NCI-H82 (cell line): ENCODE measurements around the gene KIN.
"Not testable (repeated sequence)": the region's sequence is repeated elsewhere in the genome, so short reads cannot be mapped to it uniquely, and the experiment has no call there.

Source experiments
- DNase-seq: peaks from one replicate; lab custom pipeline; 2025; lab: John Stamatoyannopoulos, UW

Gene KIN

DNA sequence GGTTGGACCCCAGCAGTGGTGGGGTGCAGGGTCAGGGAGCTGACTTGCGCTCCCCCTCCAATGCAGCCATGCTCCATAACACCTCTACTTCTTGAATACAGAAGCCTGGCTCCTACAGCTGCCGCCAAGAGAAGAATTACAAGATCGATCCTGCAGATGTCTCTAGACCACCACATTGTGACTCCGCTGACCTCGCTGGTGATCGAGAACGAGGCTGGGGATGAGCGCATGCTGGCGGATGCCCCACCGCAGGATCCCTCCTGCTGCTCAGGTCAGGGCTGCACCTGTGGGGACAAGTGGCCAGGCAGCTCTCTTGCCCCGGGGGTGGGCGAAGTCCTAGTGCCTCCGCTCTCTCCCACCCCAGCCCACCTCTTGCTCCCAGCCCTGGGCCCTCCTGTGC is 53.0 kb downstream of the KIN start:
- no peak for DNase-seq

DNA sequence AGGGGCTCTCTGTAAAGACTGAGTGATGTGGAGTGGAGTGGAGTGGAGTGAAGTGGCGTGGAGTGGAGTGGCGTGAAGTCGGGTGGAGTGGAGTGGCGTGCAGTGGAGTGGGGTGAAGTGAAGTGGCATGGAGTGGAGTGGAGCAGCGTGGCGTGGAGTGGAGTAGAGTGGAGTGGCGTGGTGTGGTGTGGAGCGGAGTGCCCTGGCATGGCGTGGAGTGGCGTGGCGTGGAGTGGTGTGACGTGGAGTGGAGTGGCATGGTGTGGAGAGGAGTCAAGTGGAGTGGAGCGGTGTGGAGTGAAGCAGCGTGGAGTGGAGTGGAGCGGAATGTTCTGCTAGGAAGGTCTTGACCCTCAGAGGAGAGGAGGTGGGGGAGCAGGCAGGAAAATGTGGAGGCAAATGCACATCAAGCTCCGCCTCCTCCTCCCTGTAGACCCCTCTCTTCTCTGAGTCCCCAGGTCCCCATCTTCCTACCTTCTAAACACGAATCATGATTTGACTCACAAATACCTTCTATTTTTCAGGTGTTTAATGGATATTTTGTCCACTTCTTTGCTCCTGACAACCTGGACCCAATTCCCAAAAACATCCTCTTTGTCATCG is 64.8 kb downstream of the KIN start:
- DNase-seq, result no peak

DNA sequence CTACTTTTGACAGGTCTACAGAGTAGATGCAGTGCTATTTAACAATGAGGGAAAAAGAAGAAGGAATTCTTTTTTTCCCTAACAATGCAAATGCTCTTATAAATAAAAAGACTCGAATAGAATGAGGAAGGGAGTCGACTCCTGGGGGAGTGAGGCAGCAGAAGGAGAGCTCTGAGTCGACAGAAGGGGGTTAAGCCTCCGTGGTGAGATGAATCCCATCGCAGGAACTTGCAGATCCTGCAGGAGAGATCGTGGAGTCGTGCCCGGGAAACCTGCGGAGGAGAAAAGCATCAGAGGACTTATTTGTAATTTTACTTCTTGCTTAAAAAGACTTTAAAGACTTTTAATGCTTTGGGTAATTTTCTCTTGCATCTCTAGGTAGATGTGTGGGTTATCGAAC is 67.3 kb downstream of the KIN start:
- no peak for DNase-seq

DNA sequence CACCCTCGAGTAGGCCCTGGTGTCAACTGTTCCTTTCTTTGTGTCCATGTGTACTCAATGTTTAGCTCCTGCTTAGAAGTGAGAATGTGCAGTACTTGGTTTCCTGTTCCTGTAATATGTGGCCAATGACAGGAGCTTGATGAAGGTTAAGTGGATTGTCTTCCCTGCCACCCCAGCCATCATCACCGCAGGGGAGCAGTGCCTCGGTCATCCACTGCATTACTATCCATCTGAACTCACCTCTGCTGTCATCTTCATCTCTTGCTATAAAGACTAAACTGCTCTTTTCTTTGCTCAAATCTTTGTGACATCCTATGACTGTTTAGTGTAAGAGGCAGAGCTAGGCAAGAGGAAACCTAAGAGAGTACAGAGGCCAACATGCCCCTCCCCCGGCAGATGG is 69.1 kb downstream of the KIN start:
- no peak for DNase-seq

DNA sequence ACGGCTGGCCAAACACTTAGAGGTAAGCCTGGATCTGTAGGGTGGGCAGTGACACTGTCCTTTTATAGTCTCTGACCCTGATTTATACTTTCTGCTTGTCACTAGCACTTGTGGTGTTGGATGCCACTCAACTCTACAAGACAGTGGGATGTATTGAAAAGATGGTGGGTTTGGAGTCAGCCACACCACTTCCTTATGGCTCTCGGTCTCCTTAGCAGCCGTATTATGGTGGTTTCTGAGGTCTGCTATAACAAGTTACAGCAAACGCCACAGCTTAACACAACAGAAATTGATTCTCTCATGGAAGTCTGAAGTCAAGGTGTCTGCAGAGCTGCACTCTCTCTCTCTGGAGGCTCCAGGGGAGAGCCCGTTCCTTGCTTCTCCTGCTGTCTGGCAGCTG is 70.0 kb downstream of the KIN start:
- DNase-seq, result no peak

DNA sequence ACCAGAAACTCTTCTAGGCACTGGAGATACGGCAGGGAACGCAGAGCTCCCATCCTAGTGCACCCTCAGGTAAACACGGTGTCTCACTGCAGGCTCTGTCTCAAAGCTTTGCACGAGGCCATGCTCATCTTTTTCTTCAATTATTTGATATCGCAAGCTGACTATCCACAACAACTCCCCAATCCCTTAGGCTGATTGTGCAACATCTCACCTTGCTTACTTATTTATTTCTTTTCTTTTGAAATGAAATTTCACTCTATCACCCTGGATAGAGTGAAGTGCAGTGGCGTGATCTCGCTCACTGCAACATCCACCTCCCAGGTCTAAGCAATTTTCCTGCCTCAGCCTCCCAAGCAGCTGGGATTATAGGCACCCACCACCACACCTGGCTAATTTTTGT is 72.3 kb downstream of the KIN start:
- DNase-seq, result no peak

DNA sequence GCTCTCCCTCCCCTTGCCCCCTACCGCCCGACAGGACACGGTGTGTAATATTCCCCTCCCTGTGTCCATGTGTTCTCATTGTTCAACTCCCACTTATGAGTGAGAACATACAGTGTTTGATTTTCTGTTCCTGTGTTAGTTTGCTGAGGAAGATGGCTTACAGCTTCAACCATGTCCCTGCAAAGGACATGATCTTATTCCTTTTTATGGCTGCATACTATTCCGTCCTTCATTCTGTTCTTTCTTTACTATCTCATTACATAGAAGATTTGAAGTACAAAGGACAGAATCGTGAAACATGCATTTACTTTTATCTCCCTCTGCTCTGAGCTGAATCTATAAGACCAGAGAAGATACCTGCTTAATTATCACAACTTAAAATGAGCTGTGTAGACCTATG is 76.7 kb downstream of the KIN start:
- not testable (repeated sequence) for DNase-seq

DNA sequence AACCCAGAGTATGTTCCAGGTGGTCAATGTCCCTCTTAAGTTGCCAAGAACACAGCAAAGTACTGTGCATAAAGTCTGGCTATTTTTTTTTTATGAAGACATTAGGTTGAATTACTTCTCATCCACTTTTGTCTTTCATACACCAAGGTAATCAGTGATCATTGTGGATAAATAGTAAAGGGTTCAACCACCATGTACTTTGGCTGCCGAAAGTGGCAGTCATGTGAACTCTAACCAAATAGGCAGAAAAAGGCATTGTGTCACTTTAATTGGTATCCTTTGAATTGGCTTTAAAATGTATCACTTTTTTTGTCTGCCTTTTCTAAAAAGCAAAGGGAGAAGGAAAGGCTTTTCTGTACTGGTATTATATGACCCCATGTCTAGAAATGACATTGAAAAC is 77.3 kb downstream of the KIN start:
- no peak for DNase-seq

DNA sequence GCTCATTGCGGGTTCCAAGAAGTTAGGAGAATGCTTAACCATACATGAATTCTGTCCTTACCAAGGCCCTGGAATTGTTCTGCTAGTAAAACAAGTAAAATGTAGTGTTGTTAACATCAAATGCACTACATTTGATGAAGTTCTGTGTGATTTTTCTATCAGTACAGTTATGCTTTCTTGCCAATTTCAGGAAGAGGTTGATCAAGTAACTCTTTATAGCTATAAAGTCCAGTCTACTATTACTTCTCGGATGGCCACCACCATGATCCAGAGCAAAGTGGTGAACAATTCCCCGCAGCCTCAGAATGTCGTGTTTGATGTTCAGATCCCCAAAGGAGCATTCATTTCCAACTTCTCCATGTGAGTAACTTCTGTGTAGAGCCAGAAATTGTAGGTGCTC is 79.0 kb downstream of the KIN start:
- no peak for DNase-seq

DNA sequence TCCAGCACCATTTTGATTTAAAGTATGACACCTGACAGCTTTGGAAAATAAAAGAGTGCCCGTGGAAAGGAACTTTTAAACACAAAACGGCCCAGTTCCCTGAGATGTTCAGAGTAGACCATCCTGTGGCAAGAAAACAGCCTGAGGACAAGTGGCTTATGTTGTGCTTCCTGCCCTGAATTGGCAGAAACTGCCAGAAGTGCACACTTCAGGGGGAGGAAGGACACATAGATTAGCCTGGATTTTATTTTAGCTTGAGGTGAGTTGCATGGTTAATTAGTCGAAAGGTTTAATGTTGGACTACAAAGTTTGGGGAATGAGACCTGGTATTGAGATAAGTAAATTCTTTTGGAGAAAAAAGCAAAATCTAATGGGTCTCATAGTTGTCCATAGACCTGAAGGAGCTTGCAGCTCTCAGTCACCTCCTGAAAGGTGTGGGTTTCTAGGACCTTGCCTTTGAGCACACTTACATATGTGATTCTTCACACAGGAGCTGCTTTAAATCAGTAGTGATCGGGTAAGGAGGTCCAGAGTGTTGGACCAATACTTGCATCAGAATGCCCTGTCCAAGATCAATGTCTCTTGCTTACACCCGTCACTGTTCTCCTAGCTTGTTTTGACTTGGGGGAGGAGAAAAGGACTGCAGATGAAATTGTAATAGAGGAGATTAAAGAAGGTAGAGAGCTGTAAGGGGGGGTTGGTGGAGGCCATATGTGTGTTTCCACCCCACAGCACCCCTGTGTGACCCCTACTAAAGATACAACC is 79.8 kb downstream of the KIN start:
- no peak for DNase-seq

DNA sequence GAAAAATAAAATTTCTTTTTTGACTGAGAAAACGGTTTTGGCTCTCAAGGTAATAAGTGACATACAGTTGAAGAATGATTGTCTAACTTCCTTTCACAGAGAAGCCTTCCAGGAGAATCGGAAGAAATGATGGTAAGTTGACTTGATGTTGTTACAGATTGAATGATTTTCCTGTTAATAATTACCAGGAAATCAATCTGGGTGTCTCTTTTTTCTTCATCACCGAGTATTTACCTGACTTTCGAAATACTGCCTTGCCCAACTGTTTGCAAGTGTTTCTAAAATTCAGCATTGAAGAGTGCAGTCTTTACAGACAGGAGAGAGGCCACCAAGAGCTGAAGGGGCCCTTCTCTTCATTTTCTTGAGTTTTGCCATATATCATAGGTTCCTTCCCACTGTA is 80.7 kb downstream of the KIN start:
- DNase-seq, result no peak

DNA sequence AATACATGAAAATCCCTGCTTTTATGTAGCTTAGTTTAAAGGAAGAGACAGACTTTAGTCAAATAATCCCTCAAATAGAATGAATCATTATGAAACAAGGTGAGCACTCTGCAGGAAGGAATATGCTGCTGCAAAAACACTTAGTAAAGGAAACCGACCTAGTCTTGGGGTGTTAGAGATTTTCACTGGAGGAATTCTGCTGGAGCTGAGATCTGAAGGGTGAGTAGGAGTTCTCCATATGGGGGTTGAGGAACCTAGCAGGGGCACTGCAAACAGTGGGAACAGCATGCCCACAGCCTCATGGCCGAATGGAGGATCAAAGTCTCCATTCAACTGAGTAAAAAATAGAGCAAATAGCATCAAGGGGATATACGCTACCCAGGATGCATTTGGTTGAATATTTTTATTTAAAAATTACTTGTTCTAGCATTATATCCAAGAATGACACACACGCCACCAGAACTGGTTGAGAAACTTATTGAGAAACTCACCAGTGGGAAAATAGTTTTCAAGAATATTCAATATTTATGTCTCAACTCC is 81.2 kb downstream of the KIN start:
- no peak for DNase-seq

DNA sequence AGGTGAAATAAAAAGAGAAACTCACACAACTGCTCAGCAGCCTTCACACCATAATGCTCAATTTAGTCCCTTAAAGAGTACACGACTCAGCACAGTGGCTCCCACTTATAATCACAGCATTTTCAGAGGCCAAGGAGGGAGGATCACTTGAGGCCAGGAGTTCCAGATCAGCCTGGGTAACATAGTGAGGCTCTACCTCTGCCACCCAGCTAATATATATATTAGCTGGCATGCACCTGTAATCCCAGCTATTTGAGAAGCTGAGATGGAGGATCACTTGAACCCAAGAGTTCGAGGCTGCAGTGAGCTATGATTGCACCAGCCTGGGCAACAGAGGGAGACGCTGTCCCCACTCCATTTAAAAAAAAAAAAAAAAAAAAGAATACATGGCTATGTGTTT is 82.5 kb downstream of the KIN start:
- no peak for DNase-seq

DNA sequence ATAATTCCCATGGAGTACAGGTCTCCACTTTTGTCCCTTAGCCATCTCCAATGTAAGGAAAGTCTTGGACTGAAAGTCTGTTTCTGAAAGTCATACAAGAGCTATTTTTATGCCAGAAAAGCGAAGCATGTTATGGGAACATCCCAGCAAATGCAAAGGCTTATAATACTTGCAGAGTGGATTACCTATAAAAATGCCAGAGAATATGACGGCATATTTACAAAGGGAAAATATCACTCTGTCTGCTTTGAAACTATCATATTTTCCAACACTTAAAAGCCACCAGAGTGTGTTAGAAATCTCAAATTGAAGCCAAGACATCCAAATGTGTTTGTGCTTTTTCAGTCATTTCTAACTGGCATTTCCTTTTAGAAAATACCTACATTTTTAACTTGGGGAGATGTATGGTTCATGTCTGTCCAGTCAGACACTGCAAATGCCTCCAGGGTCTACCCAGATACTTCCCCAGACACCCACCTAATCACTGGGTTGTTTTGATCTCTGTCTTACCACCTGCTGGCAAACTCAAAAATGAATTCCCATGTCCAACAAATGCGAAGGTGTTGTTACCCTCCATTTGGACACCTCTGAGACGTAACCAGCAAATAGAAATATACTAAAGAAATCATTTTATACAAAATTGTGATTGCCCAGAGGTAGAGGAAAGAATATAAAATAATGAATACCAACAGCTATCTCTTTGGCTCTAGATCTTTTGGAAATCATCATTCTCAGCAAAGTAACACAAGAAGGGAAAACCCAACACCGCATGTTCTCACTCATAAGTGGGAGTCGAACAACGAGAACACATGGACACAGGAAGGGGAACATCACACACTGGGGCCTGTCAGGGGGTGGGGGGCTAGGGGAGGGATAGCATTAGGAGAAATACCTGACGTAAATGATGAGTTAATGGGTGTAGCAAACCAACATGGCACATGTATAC is 83.4 kb downstream of the KIN start:
- DNase-seq, result no peak

DNA sequence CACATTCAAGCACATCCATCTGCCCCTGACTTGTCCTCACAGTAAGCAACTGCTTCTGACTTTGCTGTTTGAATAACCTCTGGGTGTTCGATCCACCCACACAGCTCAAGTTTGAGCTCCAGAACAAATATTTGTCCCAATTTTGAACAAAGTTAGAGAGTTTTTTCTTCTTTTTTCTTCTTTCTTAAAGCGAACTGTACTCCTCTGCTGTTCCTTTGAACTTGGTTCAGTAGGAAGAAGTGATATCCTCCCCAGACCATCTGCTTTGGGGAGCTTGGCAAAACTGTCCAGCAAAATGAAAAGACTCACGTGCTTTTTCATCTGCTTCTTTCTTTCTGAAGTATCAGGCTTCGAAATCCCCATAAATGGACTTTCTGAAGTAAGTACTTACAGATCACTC is 84.7 kb downstream of the KIN start, which contains the start of gene ITIH2:
Gene ITIH2, plus strand, starts transcription at position 177 of the 400 bp plus-strand sequence. Its CDS starts 119 bp downstream, at position 296.
- no peak for DNase-seq

DNA sequence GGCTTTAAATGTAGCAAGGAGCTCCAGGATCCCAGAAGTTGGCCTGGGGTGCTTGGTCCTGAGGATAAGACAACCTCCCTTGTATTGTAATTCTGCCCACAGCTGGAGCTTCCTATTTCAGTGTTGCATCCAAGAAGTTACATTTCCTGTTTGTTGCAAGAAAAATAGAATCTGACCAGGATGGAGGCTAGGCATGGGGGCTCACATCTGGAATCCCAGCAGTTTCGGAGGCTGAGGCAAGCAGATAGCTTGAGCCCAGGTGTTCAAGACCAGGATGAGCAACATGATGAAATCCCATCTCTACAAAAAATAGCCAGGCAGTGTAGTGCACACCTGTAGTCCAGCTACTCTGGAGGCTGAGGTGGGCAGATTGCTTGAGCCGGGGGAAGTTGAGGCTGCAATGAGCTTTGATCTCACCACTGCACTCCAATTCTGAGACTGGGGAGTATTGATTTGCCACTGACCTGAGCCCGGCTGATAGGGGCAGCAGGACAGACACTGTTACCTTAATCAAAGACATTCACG is 85.4 kb downstream of the KIN start:
- no peak for DNase-seq

DNA sequence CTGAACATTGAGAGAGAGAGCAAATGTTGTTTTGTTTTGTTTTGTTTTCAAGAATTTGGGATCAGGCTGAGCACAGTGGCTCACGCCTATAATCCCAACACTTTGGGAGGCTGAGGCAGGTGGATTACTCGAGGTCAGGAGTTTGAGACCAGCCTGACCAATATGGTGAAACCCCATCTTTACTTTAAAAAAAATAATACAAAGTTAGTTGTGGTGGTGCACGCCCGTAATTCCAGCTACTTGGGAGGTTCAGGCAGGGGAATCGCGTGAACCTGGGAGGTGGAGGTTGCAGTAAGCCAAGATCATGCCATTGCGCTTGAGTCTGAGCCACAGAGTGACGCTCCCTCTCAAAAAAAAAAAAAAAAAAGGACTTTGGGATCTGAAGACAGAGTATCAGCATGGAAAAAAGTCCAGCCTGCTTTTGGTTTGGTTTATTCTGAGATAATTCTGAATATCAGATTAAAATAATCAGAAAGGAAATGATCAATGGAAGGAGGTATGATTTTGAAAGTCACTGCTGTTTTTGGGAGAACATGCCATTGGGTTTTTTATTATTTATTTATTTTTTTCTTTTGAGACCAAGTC is 86.5 kb downstream of the KIN start:
- DNase-seq, result no peak
